ENCODE results near the gene BBS9. TPM values are rescaled to one million over a fixed set of nuclear protein-coding genes. Genes with fewer than 3 reads are reported as not detected.

BBS9 gene
- total and polyA plus RNA-seq, 8 donors, result 2.6 to 10.8 (median 6.0) TPM

GRCh38 chr7:33130184-33130583 lies 820 bp downstream of the BBS9 start:
- no peak for TF ChIP-seq CTCF (IDR thresholded peaks at IDR 0.05)
- no peak for DNase-seq
- H3K27me3 ChIP-seq, result no peaks in the 10 kb centered on the region
- no peaks in the 10 kb centered on the region for H3K36me3 ChIP-seq
- WGBS, 2 donors, result 11 to 16% methylated on average over 3 of the region's 3 CpGs
- no peak for FAIRE-seq
- H3K4me3 ChIP-seq, result peak overlapping the region in 3 of 4 donors; percentile 55 to 63 (median 58)
- no peak for ATAC-seq
- no peak overlapping the region for H3K27ac ChIP-seq
- intact Hi-C loops (cut with DNase I), result no loop called here
- peaks cover 0 to 11% (median 10%) of the 10 kb centered on the region in 3 donors for H3K4me1 ChIP-seq
- no peaks in the 10 kb centered on the region for H3K9me3 ChIP-seq

GRCh38 chr7:33137103-33137502 lies 7.7 kb downstream of the BBS9 start:
- TF ChIP-seq CTCF (IDR thresholded peaks at IDR 0.05), result no peak
- H3K4me3 ChIP-seq, result no peak overlapping the region
- no peak for DNase-seq
- H3K9me3 ChIP-seq, result no peaks in the 10 kb centered on the region
- no peak for FAIRE-seq
- H3K27me3 ChIP-seq, result no peaks in the 10 kb centered on the region
- 87 to 97% methylated on average over 15 of the region's 15 CpGs for WGBS, 2 donors
- H3K4me1 ChIP-seq, result no peaks in the 10 kb centered on the region
- H3K36me3 ChIP-seq, result no peaks in the 10 kb centered on the region
- intact Hi-C loops (cut with DNase I), result no loop called here
- no peak overlapping the region for H3K27ac ChIP-seq
- no peak for ATAC-seq

GRCh38 chr7:33142585-33142984 lies 13.2 kb downstream of the BBS9 start:
- Histone ChIP-seq H3K4me3 (no peak overlapping the region), H3K4me1 (peaks cover 0 to 9% (median 5%) of the 10 kb centered on the region in 3 donors), H3K9me3 (no peaks in the 10 kb centered on the region), H3K27ac (no peak overlapping the region), H3K36me3 (no peaks in the 10 kb centered on the region), H3K27me3 (no peaks in the 10 kb centered on the region)
- FAIRE-seq, result peak; percentile 34
- WGBS, 2 donors, result 87 to 97% methylated on average over 1 of the region's 1 CpG
- intact Hi-C loops (cut with DNase I), result no loop called here
- no peak for ATAC-seq
- no peak for DNase-seq
- no peak for TF ChIP-seq CTCF (IDR thresholded peaks at IDR 0.05)

- Histone ChIP-seq H3K4me3 (no peak overlapping the region), H3K36me3 (no peaks in the 10 kb centered on the region), H3K4me1 (peaks cover 0 to 9% (median 5%) of the 10 kb centered on the region in 3 donors), H3K27ac (no peak overlapping the region), H3K27me3 (no peaks in the 10 kb centered on the region), H3K9me3 (no peaks in the 10 kb centered on the region)
- intact Hi-C loops (cut with DNase I), result no loop called here
- ATAC-seq, result peak in 3 of 4 donors; percentile 49 to 93 (median 89)
- 33 to 54% methylated on average over 4 of the region's 4 CpGs for WGBS, 2 donors
- no peak for TF ChIP-seq CTCF (IDR thresholded peaks at IDR 0.05)
- DNase-seq, result no peak
- FAIRE-seq, result no peak
These were observed 14.8 kb downstream of the BBS9 start for GRCh38 chr7:33143996-33144718.

GRCh38 chr7:33145156-33145555 lies 15.8 kb downstream of the BBS9 start:
- Histone ChIP-seq H3K27me3 (no peaks in the 10 kb centered on the region), H3K27ac (no peak overlapping the region), H3K9me3 (no peaks in the 10 kb centered on the region), H3K36me3 (no peaks in the 10 kb centered on the region), H3K4me1 (peaks cover 0 to 9% (median 5%) of the 10 kb centered on the region in 3 donors), H3K4me3 (no peak overlapping the region)
- intact Hi-C loops (cut with DNase I), result no loop called here
- ATAC-seq (no peak), FAIRE-seq (no peak), DNase-seq (no peak)
- no peak for TF ChIP-seq CTCF (IDR thresholded peaks at IDR 0.05)
- WGBS, 2 donors, result 80 to 87% methylated on average over 5 of the region's 5 CpGs

All from pancreas (tissue), 10 donors.